ENCODE results near the gene TPPP2. TPM values are rescaled to one million over a fixed set of nuclear protein-coding genes. Genes with fewer than 3 reads are reported as not detected.

Gene TPPP2
- total RNA-seq, 4 donors from 2014 or later: 0.67 TPM; not detected in 3

Small RNA genes within 50 kb of the gene (microRNA-seq; reads per million reads assigned to microRNA genes)
- not detected for gene MIR6717 (ENCODE audit: borderline microRNAs expressed, borderline replicate concordance)

Other genes starting within 250 kb of the TPPP2 start
- 1 to 10 TPM in 3 of 4 donors, under 1 TPM in 1; 0.77 to 4.2 (median 3.7) TPM for gene RNASE6, start 248.9 kb upstream of the TPPP2 start, total RNA-seq
- gene RNASE1, start 227.4 kb upstream of the TPPP2 start, total RNA-seq: 100 to 1,000 TPM; 107 to 299 (median 167) TPM
- not detected for gene RNASE3, start 138.8 kb upstream of the TPPP2 start, total RNA-seq
- 1 to 10 TPM in 2 of 4 donors, under 1 TPM in 1, not detected in 1; 0.51 to 1.8 (median 1.0) TPM for gene RNASE2, start 74.7 kb upstream of the TPPP2 start, total RNA-seq
- gene METTL17, start 40.2 kb upstream of the TPPP2 start, total RNA-seq: 10 to 100 TPM; 46.6 to 73.5 (median 65.9) TPM
- under 1 TPM in 2 of 4 donors, not detected in 2; 0.52 to 0.97 TPM for gene SLC39A2, start 30.9 kb upstream of the TPPP2 start, total RNA-seq
- gene NDRG2, start 5.2 kb upstream of the TPPP2 start, total RNA-seq: 100 to 1,000 TPM; 111 to 563 (median 200) TPM
- not detected for gene RNASE13, start 4.6 kb downstream of the TPPP2 start, total RNA-seq
- not detected for gene RNASE7, start 12.1 kb downstream of the TPPP2 start, total RNA-seq
- not detected for gene RNASE8, start 27.6 kb downstream of the TPPP2 start, total RNA-seq
- 100 to 1,000 TPM in 2 of 4 donors, 10 to 100 TPM in 2; 25.3 to 103 (median 66.9) TPM for gene ARHGEF40, start 40.1 kb downstream of the TPPP2 start, total RNA-seq
- 10 to 100 TPM in 3 of 4 donors, 1 to 10 TPM in 1; 7.4 to 56.8 (median 15.9) TPM for gene ZNF219, start 68.4 kb downstream of the TPPP2 start, total RNA-seq
- under 1 TPM in 1 of 4 donors, not detected in 3; 0.85 TPM for gene TMEM253, start 70.8 kb downstream of the TPPP2 start, total RNA-seq
- gene OR5AU1, start 125.8 kb downstream of the TPPP2 start, total RNA-seq: not detected
- 100 to 1,000 TPM; 378 to 599 (median 531) TPM for gene HNRNPC, start 239.2 kb downstream of the TPPP2 start, total RNA-seq
- under 1 TPM in 1 of 4 donors, not detected in 3; 0.14 TPM for gene RPGRIP1, start 249.9 kb downstream of the TPPP2 start, total RNA-seq